A673 (cell line): ENCODE results near the gene DNMBP. TPM values are rescaled to one million over a fixed set of nuclear protein-coding genes. Genes with fewer than 3 reads are reported as not detected.

ENCODE experiments used
- BruUV-seq: library from RNA; stranded (reverse); fragments of 400-500 nt; replicated peaks from 2 replicates; lab custom pipeline; 2021; lab: Mats Ljungman, UMichigan
- CTCF ChIA-PET: fragments of 300-600 bp; sonication (Branson Sonifier 250); formaldehyde crosslinking; loops from one replicate; lab custom pipeline; 2022; ENCODE audit warnings: antibody characterized with exemption; lab: Charles Lee
- POLR2A ChIA-PET: fragments of 300-600 bp; sonication (Branson Sonifier 250); formaldehyde crosslinking; loops from one replicate; lab custom pipeline; 2022; ENCODE audit warnings: antibody characterized with exemption; ENCODE audit not compliant: low non-redundant PET; lab: Charles Lee
- DNase-seq: peaks from one replicate; pipeline ENCODE4 v3.0.0-alpha.2; 2015; ENCODE audit warnings: low spot score
- H3K27ac ChIP-seq: fragments of 200-600 bp; sonication (generic); 2 replicates; pipeline ENCODE4 v1.5.1; 2016; ENCODE audit warnings: mixed run types, low read depth, mild to moderate bottlenecking, mixed read lengths, antibody characterized with exemption, low read length; ENCODE audit not compliant: poor library complexity, severe bottlenecking
- H3K27me3 ChIP-seq: fragments of 200-600 bp; sonication (generic); replicated peaks from 2 replicates; pipeline ENCODE4 v1.6.1; 2017; ENCODE audit warnings: mixed run types, low read depth, mild to moderate bottlenecking, mixed read lengths, antibody characterized with exemption, low read length; ENCODE audit not compliant: insufficient read depth, poor library complexity
- H3K36me3 ChIP-seq: fragments of 200-600 bp; sonication (generic); 2 replicates; pipeline ENCODE4 v1.6.1; 2016; ENCODE audit warnings: mixed run types, mild to moderate bottlenecking, mixed read lengths, antibody characterized with exemption, low read length; ENCODE audit not compliant: insufficient read depth, poor library complexity, severe bottlenecking
- H3K4me1 ChIP-seq: fragments of 200-600 bp; sonication (generic); 2 replicates; pipeline ENCODE4 v1.6.1; 2017; ENCODE audit warnings: mixed run types, mild to moderate bottlenecking, mixed read lengths, antibody characterized with exemption, low read length; ENCODE audit not compliant: insufficient read depth, poor library complexity, severe bottlenecking
- H3K4me3 ChIP-seq: fragments of 200-600 bp; sonication (generic); 2 replicates; pipeline ENCODE4 v1.5.1; 2016; ENCODE audit warnings: low read depth, mixed run types, mild to moderate bottlenecking, mixed read lengths, low read length; ENCODE audit not compliant: poor library complexity, severe bottlenecking
- H3K9me3 ChIP-seq: fragments of 200-600 bp; sonication (generic); 2 replicates; pipeline ENCODE4 v1.6.1; 2016; ENCODE audit warnings: mixed run types, low read depth, mild to moderate bottlenecking, mixed read lengths, antibody characterized with exemption, low read length; ENCODE audit not compliant: poor library complexity, severe bottlenecking
- CTCF ChIP-seq: fragments of 300-800, 200-600 bp; sonication (generic); conservative IDR thresholded peaks from 2 replicates; pipeline ENCODE4 v1.5.1; 2017; ENCODE audit warnings: low read depth, mild to moderate bottlenecking, antibody characterized with exemption, low read length, moderate library complexity, mixed read lengths
- EZH2 ChIP-seq: fragments of 200-600 bp; sonication (generic); IDR thresholded peaks from 2 replicates; pipeline ENCODE4 v1.6.1; 2017; ENCODE audit warnings: borderline replicate concordance, low read depth, mild to moderate bottlenecking, mixed read lengths, antibody characterized with exemption, low read length; ENCODE audit not compliant: poor library complexity, severe bottlenecking
- intact Hi-C: fragments of 100-400 bp; cut with micrococcal nuclease; formaldehyde crosslinking; loops from one replicate; pipeline ENCODE4 v1.10.0; 2022; ENCODE audit not compliant: unreplicated experiment
- total RNA-seq: library from RNA; stranded (reverse); gene quantifications from 2 replicates; pipeline ENCODE4 v1.2.3, GENCODE V29; 2021

Gene DNMBP
- total RNA-seq, 1 experiment from 2014 or later = 28.0 TPM

- POLR2A ChIA-PET = no interaction called here
Observed at GRCh38 chr10:99975942-99976809, 33.6 kb downstream of the DNMBP start.

GRCh38 chr10:99975106-99975829 lies 34.5 kb downstream of the DNMBP start:
- Histone ChIP-seq H3K4me3 (no peak overlapping the region), H3K36me3 (peaks cover 7% of the 10 kb centered on the region), H3K27me3 (no peaks in the 10 kb centered on the region), H3K4me1 (peaks cover 42% of the 10 kb centered on the region), H3K27ac (peak overlapping the region; percentile 84), H3K9me3 (no peaks in the 10 kb centered on the region)
- ChIA-PET POLR2A (no interaction called here), CTCF (no interaction called here)
- TF ChIP-seq CTCF = no peak
- TF ChIP-seq EZH2 = no peak
- no TSS peak for BruUV-seq
- intact Hi-C loops = loop anchor here (5.0 kb wide), 1 partner anchor 67 kb away; no protein-coding TSS in a partner anchor
- DNase-seq = no peak

More at GRCh38 chr10:99975942-99976809, 33.6 kb downstream of the DNMBP start:
- Histone ChIP-seq H3K27ac (peak overlapping the region; percentile 84), H3K27me3 (no peaks in the 10 kb centered on the region), H3K36me3 (peaks cover 5% of the 10 kb centered on the region), H3K4me3 (no peak overlapping the region), H3K4me1 (peaks cover 50% of the 10 kb centered on the region), H3K9me3 (no peaks in the 10 kb centered on the region)
- TF ChIP-seq CTCF (no peak), EZH2 (no peak)
- DNase-seq = peak; percentile 69
- BruUV-seq = no TSS peak
- CTCF ChIA-PET = interaction anchor here (1.0 kb wide), 1 partner anchor 70 kb away, joined by 3 read pairs; no protein-coding TSS in a partner anchor
- intact Hi-C loops = loop anchor here (2.0 to 5.0 kb wide), 2 partner anchors 33 to 66 kb away; partner anchors contain the start of gene DNMBP

DNA sequence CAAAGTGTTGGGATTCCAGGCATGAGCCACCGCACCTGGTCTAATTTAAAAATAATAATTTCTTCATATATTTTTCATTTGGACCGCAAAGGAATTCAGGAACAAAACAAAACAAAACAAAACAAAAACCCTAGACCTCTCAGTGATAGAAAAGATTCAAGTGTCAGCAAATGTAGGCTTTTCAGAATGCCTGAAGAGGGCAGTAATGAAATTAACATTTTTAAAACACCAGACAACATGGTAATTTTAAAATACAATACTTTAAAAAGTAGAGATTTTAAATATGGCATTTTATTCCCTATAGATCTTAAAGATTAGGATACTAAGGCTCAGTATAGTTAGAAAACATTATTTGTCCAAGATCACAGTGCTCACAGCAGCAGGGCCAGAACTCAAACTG lies 36.6 kb downstream of the DNMBP start:
- CTCF ChIA-PET = no interaction called here
- TF ChIP-seq CTCF (peak; percentile 56), EZH2 (no peak)
- BruUV-seq = no TSS peak
- Histone ChIP-seq H3K27me3 (no peaks in the 10 kb centered on the region), H3K4me1 (peaks cover 21% of the 10 kb centered on the region), H3K9me3 (no peaks in the 10 kb centered on the region), H3K4me3 (no peak overlapping the region), H3K27ac (no peak overlapping the region), H3K36me3 (peaks cover 14% of the 10 kb centered on the region)
- no peak for DNase-seq
- intact Hi-C loops = no loop called here
- POLR2A ChIA-PET = no interaction called here
